ENCODE data around the gene SMOC1.

The SMOC1 gene

DNA sequence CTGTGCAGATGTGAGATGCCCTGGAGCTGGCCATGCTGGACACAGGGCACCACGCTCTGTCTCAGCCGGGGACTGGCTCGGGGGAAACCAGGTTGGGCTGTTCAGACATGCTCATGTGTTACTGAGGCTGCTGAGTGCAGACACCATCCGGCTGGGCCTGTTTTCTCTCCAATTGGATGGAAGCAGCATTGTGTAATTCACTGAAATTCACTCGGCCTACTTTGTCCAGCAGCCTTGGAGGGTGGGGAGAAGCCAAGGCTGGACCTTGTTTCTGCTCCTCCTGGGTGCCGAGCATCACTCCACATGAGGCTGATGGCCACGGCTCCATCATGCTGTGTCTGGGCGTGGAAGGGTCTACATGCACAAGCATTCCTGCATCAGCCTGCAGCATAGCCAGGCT, 130.7 kb downstream of the SMOC1 start:
- Histone ChIP-seq H3K27me3 (ENCODE audit: insufficient read depth, insufficient read length) (no peaks in the 10 kb centered on the region), H3K9ac (ENCODE audit: insufficient read length, low read depth) (no peak overlapping the region), H3K4me1 (ENCODE audit: insufficient read depth, insufficient read length) (no peaks in the 10 kb centered on the region), H3K4me3 (ENCODE audit: insufficient read length, low read depth) (no peak overlapping the region), H3K36me3 (ENCODE audit: insufficient read depth, insufficient read length, low read length) (no peaks in the 10 kb centered on the region), H3K9me3 (ENCODE audit: insufficient read depth, low read length) (no peaks in the 10 kb centered on the region)
- DNase-seq (ENCODE audit: low read depth, low spot score): no peak
- TF ChIP-seq ZNF274 (IDR thresholded peaks at IDR 0.05; ENCODE audit: low read depth, low read length) (no peak), SUZ12 (IDR thresholded peaks at IDR 0.05; ENCODE audit: extremely low read depth, insufficient read depth, insufficient read length) (no peak), YY1 (IDR thresholded peaks at IDR 0.05; ENCODE audit: insufficient read depth, insufficient read length) (no peak)

GRCh38 chr14:70011098-70011497, 131.9 kb downstream of the SMOC1 start:
- Histone ChIP-seq H3K27me3 (ENCODE audit: insufficient read depth, insufficient read length) (no peaks in the 10 kb centered on the region), H3K4me1 (ENCODE audit: insufficient read depth, insufficient read length) (no peaks in the 10 kb centered on the region), H3K36me3 (ENCODE audit: insufficient read depth, insufficient read length, low read length) (no peaks in the 10 kb centered on the region), H3K9me3 (ENCODE audit: insufficient read depth, low read length) (no peaks in the 10 kb centered on the region), H3K4me3 (ENCODE audit: insufficient read length, low read depth) (no peak overlapping the region), H3K9ac (ENCODE audit: insufficient read length, low read depth) (no peak overlapping the region)
- no peak for DNase-seq (ENCODE audit: low read depth, low spot score)
- TF ChIP-seq ZNF274 (IDR thresholded peaks at IDR 0.05; ENCODE audit: low read depth, low read length): no peak
- no peak for TF ChIP-seq SUZ12 (IDR thresholded peaks at IDR 0.05; ENCODE audit: extremely low read depth, insufficient read depth, insufficient read length)
- no peak for TF ChIP-seq YY1 (IDR thresholded peaks at IDR 0.05; ENCODE audit: insufficient read depth, insufficient read length)

- H3K4me1 ChIP-seq (ENCODE audit: insufficient read depth, insufficient read length): no peaks in the 10 kb centered on the region
- H3K27me3 ChIP-seq (ENCODE audit: insufficient read depth, insufficient read length): no peaks in the 10 kb centered on the region
- TF ChIP-seq ZNF274 (IDR thresholded peaks at IDR 0.05; ENCODE audit: low read depth, low read length): no peak
- TF ChIP-seq YY1 (IDR thresholded peaks at IDR 0.05; ENCODE audit: insufficient read depth, insufficient read length): no peak
- no peak for TF ChIP-seq SUZ12 (IDR thresholded peaks at IDR 0.05; ENCODE audit: extremely low read depth, insufficient read depth, insufficient read length)
- no peak overlapping the region for H3K9ac ChIP-seq (ENCODE audit: insufficient read length, low read depth)
- DNase-seq (ENCODE audit: low read depth, low spot score): no peak
- no peaks in the 10 kb centered on the region for H3K9me3 ChIP-seq (ENCODE audit: insufficient read depth, low read length)
- no peak overlapping the region for H3K4me3 ChIP-seq (ENCODE audit: insufficient read length, low read depth)
- H3K36me3 ChIP-seq (ENCODE audit: insufficient read depth, insufficient read length, low read length): no peaks in the 10 kb centered on the region
These were observed 132.5 kb downstream of the SMOC1 start for GRCh38 chr14:70011708-70012107.

- peak; percentile 32 for DNase-seq (ENCODE audit: low read depth, low spot score)
- Histone ChIP-seq H3K4me1 (ENCODE audit: insufficient read depth, insufficient read length) (peaks cover under 1% of the 10 kb centered on the region), H3K9ac (ENCODE audit: insufficient read length, low read depth) (no peak overlapping the region), H3K36me3 (ENCODE audit: insufficient read depth, insufficient read length, low read length) (no peaks in the 10 kb centered on the region), H3K9me3 (ENCODE audit: insufficient read depth, low read length) (no peaks in the 10 kb centered on the region), H3K27me3 (ENCODE audit: insufficient read depth, insufficient read length) (no peaks in the 10 kb centered on the region), H3K4me3 (ENCODE audit: insufficient read length, low read depth) (no peak overlapping the region)
- TF ChIP-seq YY1 (IDR thresholded peaks at IDR 0.05; ENCODE audit: insufficient read depth, insufficient read length): no peak
These were observed 134.2 kb downstream of the SMOC1 start for GRCh38 chr14:70013271-70013873.

DNA sequence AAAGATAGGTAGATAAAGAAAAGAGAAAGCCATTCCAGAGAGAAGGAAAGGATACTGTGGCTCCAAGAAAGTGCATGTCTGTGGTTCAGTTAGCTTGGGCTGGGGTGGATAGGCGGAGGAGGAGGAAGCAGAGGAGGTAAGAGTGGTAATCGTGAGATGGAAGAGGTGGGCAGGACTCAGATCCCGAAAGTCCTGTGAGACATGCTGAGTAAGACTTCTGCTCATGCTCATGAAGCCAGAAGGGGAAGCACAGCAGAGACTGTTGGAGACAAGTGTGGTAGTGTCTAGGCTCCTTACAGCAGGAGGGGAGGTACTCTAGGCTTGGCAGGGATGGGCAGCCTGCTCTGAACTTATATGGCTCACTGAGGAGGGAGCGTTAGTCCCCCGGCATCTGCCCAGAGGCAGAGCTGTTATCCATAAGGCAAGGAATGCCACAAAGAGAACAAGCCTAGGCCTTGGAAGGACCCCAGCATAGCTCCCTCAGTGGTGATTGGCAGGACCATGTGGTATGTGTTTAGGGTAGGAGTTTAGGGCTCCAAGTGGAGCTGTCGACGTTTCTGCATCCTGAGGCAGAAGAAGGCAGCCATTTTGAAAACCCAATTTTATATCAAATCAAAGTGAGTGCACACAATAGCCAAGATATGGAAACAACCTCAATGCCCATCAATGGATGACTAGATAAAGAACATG, 135.3 kb downstream of the SMOC1 start:
- TF ChIP-seq SUZ12 (IDR thresholded peaks at IDR 0.05; ENCODE audit: extremely low read depth, insufficient read depth, insufficient read length) (no peak), ZNF274 (IDR thresholded peaks at IDR 0.05; ENCODE audit: low read depth, low read length) (no peak), YY1 (IDR thresholded peaks at IDR 0.05; ENCODE audit: insufficient read depth, insufficient read length) (no peak)

DNA sequence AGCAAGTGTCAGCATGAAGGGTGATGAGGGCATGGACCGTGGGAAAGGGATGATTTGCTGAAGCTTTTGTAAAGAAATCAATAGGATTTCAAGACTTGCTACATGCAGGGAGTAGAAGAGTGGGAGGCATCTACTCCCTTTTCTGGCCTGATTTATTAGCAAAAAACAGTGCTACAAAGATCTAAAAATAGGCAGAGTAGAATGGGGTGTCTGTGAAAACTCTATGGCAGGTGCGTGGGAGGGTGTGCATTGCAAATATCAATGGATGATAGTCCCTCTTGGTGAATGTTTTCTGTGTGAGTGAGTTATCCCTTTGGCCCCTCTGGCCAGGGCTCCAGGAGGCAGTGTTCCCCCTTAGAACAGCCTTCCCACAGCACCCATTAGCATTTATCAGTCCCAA, 139.0 kb downstream of the SMOC1 start:
- H3K9me3 ChIP-seq (ENCODE audit: insufficient read depth, low read length): no peaks in the 10 kb centered on the region
- H3K9ac ChIP-seq (ENCODE audit: insufficient read length, low read depth): no peak overlapping the region
- H3K4me3 ChIP-seq (ENCODE audit: insufficient read length, low read depth): no peak overlapping the region
- DNase-seq (ENCODE audit: low read depth, low spot score): no peak
- peaks cover 11% of the 10 kb centered on the region for H3K4me1 ChIP-seq (ENCODE audit: insufficient read depth, insufficient read length)
- H3K36me3 ChIP-seq (ENCODE audit: insufficient read depth, insufficient read length, low read length): no peaks in the 10 kb centered on the region
- H3K27me3 ChIP-seq (ENCODE audit: insufficient read depth, insufficient read length): no peaks in the 10 kb centered on the region
- TF ChIP-seq ZNF274 (IDR thresholded peaks at IDR 0.05; ENCODE audit: low read depth, low read length): no peak
- no peak for TF ChIP-seq SUZ12 (IDR thresholded peaks at IDR 0.05; ENCODE audit: extremely low read depth, insufficient read depth, insufficient read length)
- no peak for TF ChIP-seq YY1 (IDR thresholded peaks at IDR 0.05; ENCODE audit: insufficient read depth, insufficient read length)

More for the DNA sequence above, 135.3 kb downstream of the SMOC1 start:
- Histone ChIP-seq H3K36me3 (ENCODE audit: insufficient read depth, insufficient read length, low read length) (no peaks in the 10 kb centered on the region), H3K27me3 (ENCODE audit: insufficient read depth, insufficient read length) (no peaks in the 10 kb centered on the region), H3K9me3 (ENCODE audit: insufficient read depth, low read length) (no peaks in the 10 kb centered on the region), H3K4me1 (ENCODE audit: insufficient read depth, insufficient read length) (peaks cover 7% of the 10 kb centered on the region), H3K9ac (ENCODE audit: insufficient read length, low read depth) (no peak overlapping the region), H3K4me3 (ENCODE audit: insufficient read length, low read depth) (no peak overlapping the region)
- DNase-seq (ENCODE audit: low read depth, low spot score): no peak

DNA sequence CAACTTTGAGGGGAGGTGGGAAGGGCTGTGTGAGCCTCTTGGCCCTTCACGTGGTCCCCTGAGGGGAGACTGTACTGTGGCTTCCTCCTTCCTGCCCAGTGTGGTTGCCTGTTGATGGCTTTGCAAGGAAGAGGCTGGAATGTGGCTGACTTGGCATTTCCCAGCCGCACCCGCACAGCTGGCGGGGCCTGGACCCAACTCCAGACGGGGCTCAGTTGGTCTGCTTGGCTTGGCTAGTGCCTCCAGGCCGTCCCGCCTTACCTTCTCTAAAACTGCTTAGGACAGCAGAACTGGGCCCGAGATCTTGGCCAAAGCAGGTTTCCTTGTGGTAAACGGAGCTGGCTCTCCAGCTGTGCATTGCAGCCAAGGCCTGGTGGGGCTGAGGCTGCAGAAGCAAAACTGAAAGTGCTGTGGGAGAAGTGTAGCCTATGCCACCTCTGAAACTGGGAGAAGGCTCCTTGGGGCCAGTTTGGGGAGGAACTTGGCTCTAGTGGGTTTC, 139.5 kb downstream of the SMOC1 start:
- peaks cover 11% of the 10 kb centered on the region for H3K4me1 ChIP-seq (ENCODE audit: insufficient read depth, insufficient read length)
- H3K9me3 ChIP-seq (ENCODE audit: insufficient read depth, low read length): no peaks in the 10 kb centered on the region
- no peaks in the 10 kb centered on the region for H3K36me3 ChIP-seq (ENCODE audit: insufficient read depth, insufficient read length, low read length)
- H3K27me3 ChIP-seq (ENCODE audit: insufficient read depth, insufficient read length): no peaks in the 10 kb centered on the region
- no peak overlapping the region for H3K9ac ChIP-seq (ENCODE audit: insufficient read length, low read depth)
- no peak for DNase-seq (ENCODE audit: low read depth, low spot score)
- no peak overlapping the region for H3K4me3 ChIP-seq (ENCODE audit: insufficient read length, low read depth)
- TF ChIP-seq ZNF274 (IDR thresholded peaks at IDR 0.05; ENCODE audit: low read depth, low read length): no peak
- TF ChIP-seq SUZ12 (IDR thresholded peaks at IDR 0.05; ENCODE audit: extremely low read depth, insufficient read depth, insufficient read length): no peak
- no peak for TF ChIP-seq YY1 (IDR thresholded peaks at IDR 0.05; ENCODE audit: insufficient read depth, insufficient read length)
